ENCODE data around the gene CNTNAP2.

GRCh38 chr7:148390381-148390780, 2273.8 kb downstream of the CNTNAP2 start:
- no peak for TF ChIP-seq CTCF (IDR thresholded peaks at IDR 0.05)
- no peak for TF ChIP-seq POLR2A (IDR thresholded peaks at IDR 0.05)

All from testis (tissue), 2 donors.